Cardiac muscle cell (in vitro differentiated cells and primary cell): ENCODE results near the gene RELN. TPM values are rescaled to one million over a fixed set of nuclear protein-coding genes. Genes with fewer than 3 reads are reported as not detected.

Experiments
- DNase-seq, 2 donors: peaks; one replicate each; pipeline versions ENCODE4 v3.0.0 to v3.0.0-alpha.2; 2010 to 2017; ENCODE audit warnings: low read depth in 1 of 2, low spot score in 1 of 2
- H3K27ac ChIP-seq: fragments of 200-600 bp; sonication (generic); 2 replicates; pipeline ENCODE4 v1.5.1; 2016
- H3K27me3 ChIP-seq: fragments of 200-600 bp; sonication (generic); 2 replicates; pipeline ENCODE4 v1.6.0; 2016; ENCODE audit warnings: control low read depth
- H3K36me3 ChIP-seq: fragments of 200-600 bp; sonication (generic); 2 replicates; pipeline ENCODE4 v1.5.1; 2016; ENCODE audit warnings: control low read depth
- H3K4me1 ChIP-seq: fragments of 200-600 bp; sonication (generic); 2 replicates; pipeline ENCODE4 v1.8.1; 2017; ENCODE audit warnings: low read depth, mild to moderate bottlenecking, mixed run types
- H3K4me3 ChIP-seq: fragments of 200-600 bp; sonication (generic); 2 replicates; pipeline ENCODE4 v1.5.1; 2016; ENCODE audit warnings: mild to moderate bottlenecking
- H3K9me3 ChIP-seq: fragments of 200-600 bp; sonication (generic); 2 replicates; pipeline ENCODE4 v1.5.1; 2017; ENCODE audit warnings: low read depth, mild to moderate bottlenecking, control low read depth
- polyA plus RNA-seq: library from polyadenylated mRNA; unstranded; fragments of >200 nt; fragmentation: Nextera tagmentation; extraction: Ambion mirVana; gene quantifications from 2 replicates; pipeline ENCODE4 v1.2.1, GENCODE V29; 2016
- total RNA-seq: library from RNA; depleted of rRNA; stranded (reverse); fragments of >200 nt; gene quantifications from 2 replicates; pipeline ENCODE4 v1.2.3, GENCODE V29; 2016
- TF ChIP-seq, protein P1 (sequence below): IDR thresholded peaks from 2 replicates; pipeline ENCODE4 v1.5.1; 2012; ENCODE audit warnings: low read depth, mild to moderate bottlenecking, low read length

RELN gene
- total and polyA plus RNA-seq, 2 experiments from 2014 or later, result 19.2 to 46.9 TPM

DNA sequence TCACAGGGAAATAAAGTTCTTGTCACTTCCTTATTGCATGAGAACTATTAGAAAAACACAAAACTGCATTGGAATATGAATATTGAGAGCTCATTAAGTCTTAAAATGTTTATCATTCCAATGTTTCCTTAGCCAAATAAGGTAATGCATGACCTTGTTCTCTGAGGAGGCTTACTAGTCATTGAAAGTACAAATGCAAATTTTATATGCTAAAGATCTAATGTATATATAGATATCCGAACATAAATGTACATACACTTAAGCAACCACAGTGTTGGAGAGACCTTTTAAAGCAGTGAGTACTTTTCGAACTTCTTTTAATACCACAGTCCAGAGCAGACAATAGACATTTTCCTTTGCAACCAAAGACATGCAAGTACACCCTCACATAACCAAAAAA is 96.1 kb downstream of the RELN start:
- Histone ChIP-seq H3K27ac (no peak overlapping the region), H3K4me3 (no peak overlapping the region), H3K4me1 (peaks cover 34% of the 10 kb centered on the region), H3K36me3 (no peaks in the 10 kb centered on the region), H3K9me3 (no peaks in the 10 kb centered on the region), H3K27me3 (no peaks in the 10 kb centered on the region)
- no peak for DNase-seq
- TF ChIP-seq, protein P1, sequence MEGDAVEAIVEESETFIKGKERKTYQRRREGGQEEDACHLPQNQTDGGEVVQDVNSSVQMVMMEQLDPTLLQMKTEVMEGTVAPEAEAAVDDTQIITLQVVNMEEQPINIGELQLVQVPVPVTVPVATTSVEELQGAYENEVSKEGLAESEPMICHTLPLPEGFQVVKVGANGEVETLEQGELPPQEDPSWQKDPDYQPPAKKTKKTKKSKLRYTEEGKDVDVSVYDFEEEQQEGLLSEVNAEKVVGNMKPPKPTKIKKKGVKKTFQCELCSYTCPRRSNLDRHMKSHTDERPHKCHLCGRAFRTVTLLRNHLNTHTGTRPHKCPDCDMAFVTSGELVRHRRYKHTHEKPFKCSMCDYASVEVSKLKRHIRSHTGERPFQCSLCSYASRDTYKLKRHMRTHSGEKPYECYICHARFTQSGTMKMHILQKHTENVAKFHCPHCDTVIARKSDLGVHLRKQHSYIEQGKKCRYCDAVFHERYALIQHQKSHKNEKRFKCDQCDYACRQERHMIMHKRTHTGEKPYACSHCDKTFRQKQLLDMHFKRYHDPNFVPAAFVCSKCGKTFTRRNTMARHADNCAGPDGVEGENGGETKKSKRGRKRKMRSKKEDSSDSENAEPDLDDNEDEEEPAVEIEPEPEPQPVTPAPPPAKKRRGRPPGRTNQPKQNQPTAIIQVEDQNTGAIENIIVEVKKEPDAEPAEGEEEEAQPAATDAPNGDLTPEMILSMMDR, result no peak

GRCh38 chr7:103889451-103889850 is 100.0 kb downstream of the RELN start:
- H3K4me3 ChIP-seq, result no peak overlapping the region
- H3K9me3 ChIP-seq, result no peaks in the 10 kb centered on the region
- no peak for DNase-seq
- H3K4me1 ChIP-seq, result peaks cover 34% of the 10 kb centered on the region
- peak overlapping the region; percentile 76 for H3K27ac ChIP-seq
- no peaks in the 10 kb centered on the region for H3K36me3 ChIP-seq
- H3K27me3 ChIP-seq, result no peaks in the 10 kb centered on the region
- TF ChIP-seq, protein P1, result no peak

GRCh38 chr7:103888603-103889153 is 100.8 kb downstream of the RELN start:
- TF ChIP-seq, protein P1, result no peak
- peak overlapping the region; percentile 76 for H3K27ac ChIP-seq
- peak in 1 of 2 donors; percentile 56 for DNase-seq
- no peaks in the 10 kb centered on the region for H3K9me3 ChIP-seq
- H3K27me3 ChIP-seq, result no peaks in the 10 kb centered on the region
- no peaks in the 10 kb centered on the region for H3K36me3 ChIP-seq
- H3K4me1 ChIP-seq, result peaks cover 32% of the 10 kb centered on the region
- H3K4me3 ChIP-seq, result no peak overlapping the region

DNA sequence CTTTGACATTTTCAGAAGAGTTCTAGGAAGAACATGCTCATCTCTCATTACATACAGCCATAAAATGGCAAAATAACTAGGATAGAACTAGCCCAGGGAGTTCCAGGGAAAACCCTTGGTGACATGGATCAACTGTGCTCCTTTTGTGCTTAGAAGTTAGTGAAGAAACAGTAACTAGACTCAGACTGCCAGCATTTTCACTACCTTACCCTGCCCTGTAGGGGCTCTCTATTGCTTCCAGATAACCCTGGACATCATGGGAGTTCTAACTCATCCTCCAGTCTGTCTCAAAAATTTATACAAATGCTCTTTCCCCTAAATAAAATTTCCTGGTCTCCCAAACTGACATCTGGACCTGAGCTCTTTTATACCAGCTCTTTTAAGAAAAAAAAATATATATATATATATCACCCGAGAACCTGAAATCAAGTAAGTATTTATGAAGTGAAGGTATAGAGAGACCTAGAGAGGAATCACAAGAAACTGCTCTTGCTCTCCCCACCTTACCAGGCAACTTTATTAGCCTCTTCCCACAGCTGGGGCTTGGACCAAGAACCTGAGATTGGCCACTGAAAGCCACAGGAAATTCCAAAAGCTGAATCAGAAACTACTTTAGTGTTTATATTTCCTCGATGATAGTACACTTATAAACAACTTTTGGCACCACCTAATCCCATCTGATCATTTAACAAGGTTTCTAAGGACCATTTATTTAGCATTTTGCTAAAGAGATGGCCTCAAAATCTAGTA is 101.4 kb downstream of the RELN start:
- no peak for DNase-seq
- Histone ChIP-seq H3K27ac (peak overlapping the region; percentile 76), H3K9me3 (no peaks in the 10 kb centered on the region), H3K36me3 (no peaks in the 10 kb centered on the region), H3K27me3 (no peaks in the 10 kb centered on the region), H3K4me1 (peaks cover 29% of the 10 kb centered on the region), H3K4me3 (no peak overlapping the region)
- TF ChIP-seq, protein P1, result no peak

GRCh38 chr7:103887050-103887449 is 102.4 kb downstream of the RELN start:
- H3K27me3 ChIP-seq, result no peaks in the 10 kb centered on the region
- no peak overlapping the region for H3K4me3 ChIP-seq
- TF ChIP-seq, protein P1, result no peak
- no peak overlapping the region for H3K27ac ChIP-seq
- no peak for DNase-seq
- H3K36me3 ChIP-seq, result no peaks in the 10 kb centered on the region
- peaks cover 29% of the 10 kb centered on the region for H3K4me1 ChIP-seq
- no peaks in the 10 kb centered on the region for H3K9me3 ChIP-seq
